H1 (cell line): ENCODE measurements around the gene DSTYK.

Experiments used
- BRCA1 ChIP-seq: IDR thresholded peaks from 2 replicates; pipeline ENCODE4 v1.6.1; 2012; ENCODE audit warnings: low read depth, low read length, improper control_type of control experiment
- POLR2A ChIP-seq, 2 experiments: IDR thresholded peaks; 1 replicate in 1 of 2; 2 replicates in 1 of 2; pipeline ENCODE4 v1.6.1; 2011; ENCODE audit warnings: low read depth in 2 of 2, low read length in 2 of 2, mild to moderate bottlenecking in 2 of 2; ENCODE audit errors: control extremely low read depth in 1 of 2
- RXRA ChIP-seq: IDR thresholded peaks from 2 replicates; pipeline ENCODE4 v1.6.1; 2011; ENCODE audit warnings: low read depth, mild to moderate bottlenecking, low read length, moderate library complexity; ENCODE audit not compliant: insufficient read depth

GRCh38 chr1:205205055-205205454 lies 6.4 kb downstream of the DSTYK start:
- TF ChIP-seq RXRA (no peak), POLR2A (IDR thresholded peaks at IDR 0.05; ENCODE audit: control extremely low read depth in 1 of 2, low read depth in 2 of 2, low read length in 2 of 2) (no peak), BRCA1 (no peak)
